OCI-LY7 (cell line): ENCODE results near the gene SMYD3. TPM values are rescaled to one million over a fixed set of nuclear protein-coding genes. Genes with fewer than 3 reads are reported as not detected.

Experiments
- BruUV-seq: library from RNA; stranded (reverse); fragments of 400-500 nt; replicated peaks from 2 replicates; lab custom pipeline; 2021; lab: Mats Ljungman, UMichigan
- CTCF ChIA-PET: fragments of 300-600 bp; sonication (Branson Sonifier 250); formaldehyde crosslinking; loops from one replicate; lab custom pipeline; 2022; ENCODE audit warnings: antibody characterized with exemption; ENCODE audit not compliant: unreplicated experiment; lab: Charles Lee
- POLR2A ChIA-PET: fragments of 300-600 bp; sonication (Branson Sonifier 250); formaldehyde crosslinking; loops from one replicate; lab custom pipeline; 2022; ENCODE audit warnings: antibody characterized with exemption; lab: Charles Lee
- DNase-seq: peaks from one replicate; pipeline ENCODE4 v3.0.0-alpha.2; 2015; ENCODE audit warnings: low spot score
- H2AFZ ChIP-seq: fragments of 200-600 bp; sonication (generic), shearing (Covaris generic); 2 replicates; pipeline ENCODE4 v1.6.1; 2014; ENCODE audit warnings: mild to moderate bottlenecking, antibody characterized with exemption, low read length, moderate library complexity
- H3K27ac ChIP-seq: fragments of 200-600 bp; sonication (generic); 2 replicates; pipeline ENCODE4 v1.5.1; 2014; ENCODE audit warnings: mixed run types, low read depth, mild to moderate bottlenecking, moderate library complexity, low read length, inconsistent platforms; ENCODE audit not compliant: poor library complexity, severe bottlenecking
- H3K36me3 ChIP-seq: fragments of 200-600 bp; sonication (generic); 2 replicates; pipeline ENCODE4 v1.6.1; 2014; ENCODE audit warnings: mild to moderate bottlenecking, antibody characterized with exemption, low read length, moderate library complexity, mixed read lengths; ENCODE audit not compliant: insufficient read depth
- H3K4me1 ChIP-seq: fragments of 200-600 bp; sonication (generic); 2 replicates; pipeline ENCODE4 v1.5.1; 2014; ENCODE audit warnings: mild to moderate bottlenecking, low read length; ENCODE audit not compliant: insufficient read depth, poor library complexity, severe bottlenecking
- H3K4me2 ChIP-seq: fragments of 200-600 bp; sonication (generic); 2 replicates; pipeline ENCODE4 v1.6.1; 2014; ENCODE audit warnings: mild to moderate bottlenecking, low read length
- H3K4me3 ChIP-seq: fragments of 200-600 bp; sonication (generic); 2 replicates; pipeline ENCODE4 v1.5.1; 2014; ENCODE audit warnings: mild to moderate bottlenecking, low read depth, low read length; ENCODE audit not compliant: poor library complexity, severe bottlenecking
- H3K79me2 ChIP-seq: fragments of 200-600 bp; sonication (generic); 2 replicates; pipeline ENCODE4 v1.6.1; 2016; ENCODE audit warnings: low read depth, mild to moderate bottlenecking, low read length, moderate library complexity, mixed read lengths; ENCODE audit not compliant: insufficient read depth
- H3K9me2 ChIP-seq: fragments of 200-600 bp; sonication (generic); 2 replicates; pipeline ENCODE4 v1.6.1; 2016; ENCODE audit warnings: mild to moderate bottlenecking, low read length, mixed read lengths; ENCODE audit not compliant: insufficient read depth
- H3K9me3 ChIP-seq: fragments of 200-600 bp; sonication (generic); 2 replicates; pipeline ENCODE4 v1.6.1; 2014; ENCODE audit warnings: mild to moderate bottlenecking, mixed run types, low read length, mixed read lengths
- H4K20me1 ChIP-seq: fragments of 200-600 bp; sonication (generic); 2 replicates; pipeline ENCODE4 v1.6.1; 2014; ENCODE audit warnings: mild to moderate bottlenecking, antibody characterized with exemption, low read length, moderate library complexity, mixed read lengths; ENCODE audit not compliant: insufficient read depth
- EZH2phosphoT487 ChIP-seq: fragments of 200-600 bp; sonication (generic); IDR thresholded peaks from 2 replicates; pipeline ENCODE4 v1.6.1; 2018; ENCODE audit warnings: low read depth, borderline replicate concordance, mild to moderate bottlenecking, mixed run types, antibody characterized with exemption, low read length, moderate library complexity, mixed read lengths
- intact Hi-C: fragments of 100-400 bp; cut with micrococcal nuclease; formaldehyde crosslinking; loops from one replicate; pipeline ENCODE4 v1.10.0; 2022; ENCODE audit not compliant: unreplicated experiment
- total RNA-seq, 2 experiments: library from RNA; depleted of rRNA in 1 of 2; stranded (reverse); fragments of >200 nt in 1 of 2; shearing (Covaris generic) in 1 of 2; gene quantifications; 2 replicates each; pipeline ENCODE4 v1.2.3, GENCODE V29; 2014 to 2022
- TF ChIP-seq, protein P1 (sequence below): fragments of 200-600 bp; sonication (generic); conservative IDR thresholded peaks from 2 replicates; pipeline ENCODE4 v1.5.1; 2014; ENCODE audit warnings: mild to moderate bottlenecking, antibody characterized with exemption, low read length, moderate library complexity, mixed read lengths

SMYD3 gene
- total RNA-seq, 2 experiments from 2014 or later: 28.9 to 34.5 TPM

DNA sequence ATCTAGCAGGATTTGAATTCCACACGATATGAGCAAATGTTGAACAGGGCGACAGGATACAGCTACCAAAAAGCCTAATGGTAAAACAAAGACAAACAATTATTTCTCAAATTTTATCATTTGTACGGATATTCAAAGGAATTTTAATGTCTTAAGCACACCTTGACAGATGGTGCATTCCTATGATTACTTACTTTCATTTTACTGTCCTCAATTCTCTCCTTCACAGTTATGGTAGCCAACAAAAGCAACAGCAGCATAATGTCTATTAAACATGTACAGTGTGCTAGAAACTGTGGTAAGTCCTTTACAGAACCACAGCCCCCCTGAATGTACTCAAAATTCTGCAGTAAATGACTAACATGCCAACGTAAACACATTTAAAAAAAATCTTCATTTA is 365.8 kb downstream of the SMYD3 start:
- DNase-seq: no peak
- H3K4me2 ChIP-seq: no peak overlapping the region
- H3K27ac ChIP-seq: no peak overlapping the region

DNA sequence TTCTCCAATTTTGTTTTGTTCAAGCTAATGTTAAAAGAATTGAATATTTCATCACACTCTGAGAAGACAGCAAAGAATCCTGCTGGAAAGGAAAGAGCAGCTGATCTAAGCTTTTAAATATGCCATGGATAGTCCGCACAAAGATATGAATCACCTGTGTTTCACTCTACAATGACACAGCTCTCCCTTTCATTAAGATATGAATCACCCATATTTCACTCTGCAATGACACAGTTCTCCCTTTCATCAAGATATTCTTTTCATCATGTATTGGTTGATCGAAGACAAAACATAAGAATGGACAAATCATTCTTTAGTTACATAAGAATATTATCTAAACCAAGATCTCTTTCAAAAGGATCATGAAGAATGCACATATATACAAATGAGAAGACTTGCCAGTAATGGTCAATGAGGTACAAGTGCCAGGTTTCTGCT is 367.3 kb downstream of the SMYD3 start:
- H3K4me3 ChIP-seq: no peak overlapping the region
- no peak overlapping the region for H2AFZ ChIP-seq
- H3K4me2 ChIP-seq: no peak overlapping the region
- H3K27ac ChIP-seq: no peak overlapping the region
- H3K4me1 ChIP-seq: no peaks in the 10 kb centered on the region
- no peaks in the 10 kb centered on the region for H3K9me3 ChIP-seq
- no peaks in the 10 kb centered on the region for H3K9me2 ChIP-seq
- POLR2A ChIA-PET: interaction anchor here (0.6 to 0.7 kb wide), 3 partner anchors 9 to 15 kb away, joined by 3 read pairs; no protein-coding TSS in a partner anchor
- DNase-seq: no peak
- BruUV-seq: no TSS peak
- no peaks in the 10 kb centered on the region for H3K79me2 ChIP-seq
- H4K20me1 ChIP-seq: no peaks in the 10 kb centered on the region
- TF ChIP-seq, protein P1, sequence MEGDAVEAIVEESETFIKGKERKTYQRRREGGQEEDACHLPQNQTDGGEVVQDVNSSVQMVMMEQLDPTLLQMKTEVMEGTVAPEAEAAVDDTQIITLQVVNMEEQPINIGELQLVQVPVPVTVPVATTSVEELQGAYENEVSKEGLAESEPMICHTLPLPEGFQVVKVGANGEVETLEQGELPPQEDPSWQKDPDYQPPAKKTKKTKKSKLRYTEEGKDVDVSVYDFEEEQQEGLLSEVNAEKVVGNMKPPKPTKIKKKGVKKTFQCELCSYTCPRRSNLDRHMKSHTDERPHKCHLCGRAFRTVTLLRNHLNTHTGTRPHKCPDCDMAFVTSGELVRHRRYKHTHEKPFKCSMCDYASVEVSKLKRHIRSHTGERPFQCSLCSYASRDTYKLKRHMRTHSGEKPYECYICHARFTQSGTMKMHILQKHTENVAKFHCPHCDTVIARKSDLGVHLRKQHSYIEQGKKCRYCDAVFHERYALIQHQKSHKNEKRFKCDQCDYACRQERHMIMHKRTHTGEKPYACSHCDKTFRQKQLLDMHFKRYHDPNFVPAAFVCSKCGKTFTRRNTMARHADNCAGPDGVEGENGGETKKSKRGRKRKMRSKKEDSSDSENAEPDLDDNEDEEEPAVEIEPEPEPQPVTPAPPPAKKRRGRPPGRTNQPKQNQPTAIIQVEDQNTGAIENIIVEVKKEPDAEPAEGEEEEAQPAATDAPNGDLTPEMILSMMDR: no peak
- TF ChIP-seq EZH2phosphoT487: no peak
- CTCF ChIA-PET: no interaction called here
- H3K36me3 ChIP-seq: no peaks in the 10 kb centered on the region
- intact Hi-C loops: no loop called here

More for the DNA sequence above, 365.8 kb downstream of the SMYD3 start:
- Histone ChIP-seq H3K4me3 (no peak overlapping the region), H4K20me1 (no peaks in the 10 kb centered on the region), H2AFZ (no peak overlapping the region), H3K9me2 (no peaks in the 10 kb centered on the region), H3K36me3 (no peaks in the 10 kb centered on the region), H3K79me2 (no peaks in the 10 kb centered on the region), H3K9me3 (no peaks in the 10 kb centered on the region), H3K4me1 (no peaks in the 10 kb centered on the region)
- intact Hi-C loops: no loop called here
- no TSS peak for BruUV-seq
- ChIA-PET POLR2A (interaction anchor here (0.6 kb wide), 1 partner anchor 141 kb away, joined by 3 read pairs; no protein-coding TSS in a partner anchor), CTCF (no interaction called here)
- no peak for TF ChIP-seq EZH2phosphoT487
- TF ChIP-seq, protein P1: no peak

DNA sequence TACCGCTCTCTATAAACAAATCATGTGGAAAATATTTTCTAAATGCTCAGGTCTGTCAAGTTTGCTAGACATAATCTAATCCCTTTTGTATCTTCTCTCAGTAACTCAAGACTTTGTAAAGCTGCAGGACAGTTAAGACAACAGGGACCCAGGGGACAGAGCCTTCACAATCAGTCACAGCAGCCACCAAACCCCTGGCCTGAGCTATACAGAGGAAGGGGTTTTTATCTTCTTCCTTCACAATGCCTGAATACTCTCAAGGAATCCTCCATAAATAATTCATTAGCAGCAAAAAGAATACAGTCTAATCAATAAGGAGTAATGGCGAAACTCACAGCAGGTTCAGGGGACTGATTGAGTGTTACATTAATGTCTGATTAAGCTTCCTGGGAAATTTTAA is 368.3 kb downstream of the SMYD3 start:
- DNase-seq: no peak
- no peaks in the 10 kb centered on the region for H3K79me2 ChIP-seq
- BruUV-seq: no TSS peak
- H4K20me1 ChIP-seq: no peaks in the 10 kb centered on the region
- H3K9me2 ChIP-seq: no peaks in the 10 kb centered on the region
- H3K9me3 ChIP-seq: no peaks in the 10 kb centered on the region
- TF ChIP-seq EZH2phosphoT487: no peak
- TF ChIP-seq, protein P1: no peak
- no peaks in the 10 kb centered on the region for H3K36me3 ChIP-seq
- intact Hi-C loops: no loop called here
- POLR2A ChIA-PET: no interaction called here
- no peak overlapping the region for H3K27ac ChIP-seq
- CTCF ChIA-PET: no interaction called here
- H3K4me2 ChIP-seq: no peak overlapping the region
- H3K4me1 ChIP-seq: no peaks in the 10 kb centered on the region
- H3K4me3 ChIP-seq: no peak overlapping the region
- no peak overlapping the region for H2AFZ ChIP-seq
